OCI-LY7 (cell line): ENCODE measurements around the gene COL15A1. TPM values are rescaled to one million over a fixed set of nuclear protein-coding genes. Genes with fewer than 3 reads are reported as not detected.

Experiments used
- BruUV-seq: library from RNA; stranded (reverse); fragments of 400-500 nt; replicated peaks from 2 replicates; lab custom pipeline; 2021; lab: Mats Ljungman, UMichigan
- CTCF ChIA-PET: fragments of 300-600 bp; sonication (Branson Sonifier 250); formaldehyde crosslinking; loops from one replicate; lab custom pipeline; 2022; ENCODE audit warnings: antibody characterized with exemption; ENCODE audit not compliant: unreplicated experiment; lab: Charles Lee
- POLR2A ChIA-PET: fragments of 300-600 bp; sonication (Branson Sonifier 250); formaldehyde crosslinking; loops from one replicate; lab custom pipeline; 2022; ENCODE audit warnings: antibody characterized with exemption; lab: Charles Lee
- DNase-seq: peaks from one replicate; pipeline ENCODE4 v3.0.0-alpha.2; 2015; ENCODE audit warnings: low spot score
- H2AFZ ChIP-seq: fragments of 200-600 bp; sonication (generic), shearing (Covaris generic); 2 replicates; pipeline ENCODE4 v1.6.1; 2014; ENCODE audit warnings: mild to moderate bottlenecking, antibody characterized with exemption, low read length, moderate library complexity
- H3K27ac ChIP-seq: fragments of 200-600 bp; sonication (generic); 2 replicates; pipeline ENCODE4 v1.5.1; 2014; ENCODE audit warnings: mixed run types, low read depth, mild to moderate bottlenecking, moderate library complexity, low read length, inconsistent platforms; ENCODE audit not compliant: poor library complexity, severe bottlenecking
- H3K36me3 ChIP-seq: fragments of 200-600 bp; sonication (generic); 2 replicates; pipeline ENCODE4 v1.6.1; 2014; ENCODE audit warnings: mild to moderate bottlenecking, antibody characterized with exemption, low read length, moderate library complexity, mixed read lengths; ENCODE audit not compliant: insufficient read depth
- H3K4me1 ChIP-seq: fragments of 200-600 bp; sonication (generic); 2 replicates; pipeline ENCODE4 v1.5.1; 2014; ENCODE audit warnings: mild to moderate bottlenecking, low read length; ENCODE audit not compliant: insufficient read depth, poor library complexity, severe bottlenecking
- H3K4me2 ChIP-seq: fragments of 200-600 bp; sonication (generic); 2 replicates; pipeline ENCODE4 v1.6.1; 2014; ENCODE audit warnings: mild to moderate bottlenecking, low read length
- H3K4me3 ChIP-seq: fragments of 200-600 bp; sonication (generic); 2 replicates; pipeline ENCODE4 v1.5.1; 2014; ENCODE audit warnings: mild to moderate bottlenecking, low read depth, low read length; ENCODE audit not compliant: poor library complexity, severe bottlenecking
- H3K79me2 ChIP-seq: fragments of 200-600 bp; sonication (generic); 2 replicates; pipeline ENCODE4 v1.6.1; 2016; ENCODE audit warnings: low read depth, mild to moderate bottlenecking, low read length, moderate library complexity, mixed read lengths; ENCODE audit not compliant: insufficient read depth
- H3K9me2 ChIP-seq: fragments of 200-600 bp; sonication (generic); 2 replicates; pipeline ENCODE4 v1.6.1; 2016; ENCODE audit warnings: mild to moderate bottlenecking, low read length, mixed read lengths; ENCODE audit not compliant: insufficient read depth
- H3K9me3 ChIP-seq: fragments of 200-600 bp; sonication (generic); 2 replicates; pipeline ENCODE4 v1.6.1; 2014; ENCODE audit warnings: mild to moderate bottlenecking, mixed run types, low read length, mixed read lengths
- H4K20me1 ChIP-seq: fragments of 200-600 bp; sonication (generic); 2 replicates; pipeline ENCODE4 v1.6.1; 2014; ENCODE audit warnings: mild to moderate bottlenecking, antibody characterized with exemption, low read length, moderate library complexity, mixed read lengths; ENCODE audit not compliant: insufficient read depth
- EZH2phosphoT487 ChIP-seq: fragments of 200-600 bp; sonication (generic); IDR thresholded peaks from 2 replicates; pipeline ENCODE4 v1.6.1; 2018; ENCODE audit warnings: low read depth, borderline replicate concordance, mild to moderate bottlenecking, mixed run types, antibody characterized with exemption, low read length, moderate library complexity, mixed read lengths
- intact Hi-C: fragments of 100-400 bp; cut with micrococcal nuclease; formaldehyde crosslinking; loops from one replicate; pipeline ENCODE4 v1.10.0; 2022; ENCODE audit not compliant: unreplicated experiment
- total RNA-seq, 2 experiments: library from RNA; depleted of rRNA in 1 of 2; stranded (reverse); fragments of >200 nt in 1 of 2; shearing (Covaris generic) in 1 of 2; gene quantifications; 2 replicates each; pipeline ENCODE4 v1.2.3, GENCODE V29; 2014 to 2022
- TF ChIP-seq, protein P1 (sequence below): fragments of 200-600 bp; sonication (generic); conservative IDR thresholded peaks from 2 replicates; pipeline ENCODE4 v1.5.1; 2014; ENCODE audit warnings: mild to moderate bottlenecking, antibody characterized with exemption, low read length, moderate library complexity, mixed read lengths

The COL15A1 gene
- total RNA-seq, 2 experiments from 2014 or later: not detected

- no peaks in the 10 kb centered on the region for H3K9me2 ChIP-seq
- no peak for DNase-seq
- ChIA-PET POLR2A (interaction anchor here (0.6 to 0.8 kb wide), 2 partner anchors 15 to 1774 kb away, joined by 4 to 8 read pairs; no protein-coding TSS in a partner anchor), CTCF (no interaction called here)
- no peaks in the 10 kb centered on the region for H3K79me2 ChIP-seq
- peaks cover 3% of the 10 kb centered on the region for H3K4me1 ChIP-seq
- no peak overlapping the region for H3K27ac ChIP-seq
- H3K4me3 ChIP-seq: no peak overlapping the region
- H4K20me1 ChIP-seq: no peaks in the 10 kb centered on the region
- no peak overlapping the region for H2AFZ ChIP-seq
- H3K9me3 ChIP-seq: no peaks in the 10 kb centered on the region
- no peak overlapping the region for H3K4me2 ChIP-seq
- BruUV-seq: no TSS peak
- TF ChIP-seq, protein P1, sequence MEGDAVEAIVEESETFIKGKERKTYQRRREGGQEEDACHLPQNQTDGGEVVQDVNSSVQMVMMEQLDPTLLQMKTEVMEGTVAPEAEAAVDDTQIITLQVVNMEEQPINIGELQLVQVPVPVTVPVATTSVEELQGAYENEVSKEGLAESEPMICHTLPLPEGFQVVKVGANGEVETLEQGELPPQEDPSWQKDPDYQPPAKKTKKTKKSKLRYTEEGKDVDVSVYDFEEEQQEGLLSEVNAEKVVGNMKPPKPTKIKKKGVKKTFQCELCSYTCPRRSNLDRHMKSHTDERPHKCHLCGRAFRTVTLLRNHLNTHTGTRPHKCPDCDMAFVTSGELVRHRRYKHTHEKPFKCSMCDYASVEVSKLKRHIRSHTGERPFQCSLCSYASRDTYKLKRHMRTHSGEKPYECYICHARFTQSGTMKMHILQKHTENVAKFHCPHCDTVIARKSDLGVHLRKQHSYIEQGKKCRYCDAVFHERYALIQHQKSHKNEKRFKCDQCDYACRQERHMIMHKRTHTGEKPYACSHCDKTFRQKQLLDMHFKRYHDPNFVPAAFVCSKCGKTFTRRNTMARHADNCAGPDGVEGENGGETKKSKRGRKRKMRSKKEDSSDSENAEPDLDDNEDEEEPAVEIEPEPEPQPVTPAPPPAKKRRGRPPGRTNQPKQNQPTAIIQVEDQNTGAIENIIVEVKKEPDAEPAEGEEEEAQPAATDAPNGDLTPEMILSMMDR: no peak
- TF ChIP-seq EZH2phosphoT487: no peak
- intact Hi-C loops: no loop called here
- H3K36me3 ChIP-seq: no peaks in the 10 kb centered on the region
Observed at GRCh38 chr9:99034149-99034548, 90.4 kb downstream of the COL15A1 start.

DNA sequence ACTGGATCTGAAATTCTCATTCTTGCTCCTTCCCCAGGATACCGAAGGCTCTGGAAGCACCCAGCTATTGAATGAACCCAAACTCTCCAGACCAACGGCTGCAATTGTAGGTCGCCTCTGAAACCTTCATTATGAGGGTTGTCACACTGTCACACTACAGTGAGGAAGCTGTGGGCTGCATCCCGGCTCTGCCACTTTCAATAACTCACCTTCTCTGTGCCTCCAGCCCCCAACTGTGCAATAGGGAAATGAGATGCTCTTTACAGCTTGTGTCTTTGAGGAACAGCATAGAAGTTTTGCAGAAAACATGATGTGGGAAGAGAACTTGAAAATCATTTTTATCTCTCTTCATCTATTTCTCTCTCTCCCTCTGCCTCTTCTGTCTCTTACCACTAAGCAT is 91.6 kb downstream of the COL15A1 start:
- Histone ChIP-seq H2AFZ (no peak overlapping the region), H3K4me2 (no peak overlapping the region), H3K9me3 (no peaks in the 10 kb centered on the region), H4K20me1 (no peaks in the 10 kb centered on the region), H3K9me2 (no peaks in the 10 kb centered on the region), H3K4me1 (peaks cover 9% of the 10 kb centered on the region), H3K79me2 (no peaks in the 10 kb centered on the region), H3K4me3 (no peak overlapping the region), H3K36me3 (no peaks in the 10 kb centered on the region), H3K27ac (no peak overlapping the region)
- intact Hi-C loops: no loop called here
- TF ChIP-seq EZH2phosphoT487: no peak
- TF ChIP-seq, protein P1: no peak
- CTCF ChIA-PET: no interaction called here
- POLR2A ChIA-PET: interaction anchor here (0.6 to 0.8 kb wide), 2 partner anchors 16 to 767 kb away, joined by 3 to 8 read pairs; no protein-coding TSS in a partner anchor
- no TSS peak for BruUV-seq
- no peak for DNase-seq

GRCh38 chr9:99037769-99038483 is 94.2 kb downstream of the COL15A1 start:
- intact Hi-C loops: no loop called here
- Histone ChIP-seq H3K79me2 (no peaks in the 10 kb centered on the region), H4K20me1 (no peaks in the 10 kb centered on the region), H3K4me3 (no peak overlapping the region), H3K36me3 (no peaks in the 10 kb centered on the region), H3K27ac (no peak overlapping the region), H3K4me2 (no peak overlapping the region), H3K4me1 (peaks cover 9% of the 10 kb centered on the region), H3K9me3 (no peaks in the 10 kb centered on the region), H3K9me2 (no peaks in the 10 kb centered on the region), H2AFZ (no peak overlapping the region)
- DNase-seq: no peak
- no TSS peak for BruUV-seq
- POLR2A ChIA-PET: interaction anchor here (0.7 to 1.2 kb wide), 2 partner anchors 10 to 1243 kb away, joined by 3 to 4 read pairs; no protein-coding TSS in a partner anchor
- no peak for TF ChIP-seq EZH2phosphoT487
- TF ChIP-seq, protein P1: no peak
- CTCF ChIA-PET: no interaction called here
